HEK293 (cell line): ENCODE data around the gene TSHZ2.

ENCODE experiments used
- CTCF ChIA-PET: fragments of 350-600 bp; formaldehyde crosslinking; extraction: SDS; loops from one replicate; lab custom pipeline; 2021; ENCODE audit warnings: antibody characterized with exemption; lab: Yijun Ruan, JAX
- POLR2A ChIA-PET: fragments of 300-600 bp; formaldehyde crosslinking; extraction: SDS; loops from one replicate; lab custom pipeline; 2020; ENCODE audit warnings: antibody characterized with exemption, inconsistent platforms; lab: Yijun Ruan, JAX
- H3K27ac ChIP-seq: fragments of 200-500 bp; sonication (Bioruptor generic); 2 replicates; pipeline ENCODE4 v1.5.1; 2014; ENCODE audit warnings: low read depth, low read length, control low read depth, inconsistent platforms; ENCODE audit errors: extremely low read depth
- H3K36me3 ChIP-seq, 2 experiments: fragments of 200-500 bp in 1 of 2; sonication (Bioruptor generic) in 1 of 2; 1 replicate in 1 of 2; 2 replicates in 1 of 2; pipeline ENCODE4 v1.5.1; 2014 to 2017; ENCODE audit warnings: inconsistent platforms in 2 of 2, low read length in 2 of 2; ENCODE audit not compliant: control insufficient read depth in 2 of 2, insufficient read depth in 1 of 2
- H3K4me1 ChIP-seq: fragments of 200-500 bp; sonication (Bioruptor generic); 2 replicates; pipeline ENCODE4 v1.5.1; 2014; ENCODE audit warnings: mild to moderate bottlenecking, low read length, inconsistent platforms; ENCODE audit not compliant: control insufficient read depth, insufficient read depth
- H3K4me3 ChIP-seq: 2 replicates; pipeline ENCODE4 v1.5.1; 2011; ENCODE audit warnings: low read depth, mild to moderate bottlenecking, control low read depth, low read length, moderate library complexity
- H3K9me3 ChIP-seq: fragments of 200-500 bp; sonication (Bioruptor generic); 2 replicates; pipeline ENCODE4 v1.5.1; 2014; ENCODE audit warnings: low read depth, low read length, inconsistent platforms; ENCODE audit not compliant: control insufficient read depth, insufficient read depth
- GLI4 ChIP-seq: fragments of 450-650 bp; formaldehyde crosslinking; IDR thresholded peaks from 2 replicates; pipeline ENCODE4 v1.5.1; 2016; ENCODE audit warnings: missing biosample characterization, missing genetic modification characterization
- HOXA7 ChIP-seq: sonication (generic); formaldehyde crosslinking; IDR thresholded peaks from 2 replicates; pipeline ENCODE4 v1.8.1; 2022; ENCODE audit warnings: missing genetic modification reagents, borderline replicate concordance
- KLF1 ChIP-seq: fragments of 450-650 bp; formaldehyde crosslinking; IDR thresholded peaks from 2 replicates; pipeline ENCODE4 v1.5.1; 2016; ENCODE audit warnings: missing biosample characterization, missing genetic modification characterization
- KLF9 ChIP-seq: fragments of 450-650 bp; formaldehyde crosslinking; IDR thresholded peaks from 2 replicates; pipeline ENCODE4 v1.5.1; 2016; ENCODE audit warnings: missing biosample characterization, missing genetic modification characterization, low read depth
- WT1 ChIP-seq: fragments of 450-650 bp; formaldehyde crosslinking; IDR thresholded peaks from 2 replicates; pipeline ENCODE4 v1.5.1; 2016; ENCODE audit warnings: missing biosample characterization, missing genetic modification characterization
- ZFP41 ChIP-seq: fragments of 450-650 bp; formaldehyde crosslinking; IDR thresholded peaks from 2 replicates; pipeline ENCODE4 v1.5.1; 2016; ENCODE audit warnings: missing biosample characterization, missing genetic modification characterization, borderline replicate concordance
- ZNF132 ChIP-seq: fragments of 450-650 bp; formaldehyde crosslinking; IDR thresholded peaks from 2 replicates; pipeline ENCODE4 v1.5.1; 2017; ENCODE audit warnings: missing biosample characterization, missing genetic modification characterization, borderline replicate concordance
- ZNF146 ChIP-seq: fragments of 450-650 bp; formaldehyde crosslinking; IDR thresholded peaks from 2 replicates; pipeline ENCODE4 v1.5.1; 2016; ENCODE audit warnings: missing biosample characterization, missing genetic modification characterization
- ZNF148 ChIP-seq: fragments of 450-650 bp; formaldehyde crosslinking; IDR thresholded peaks from 2 replicates; pipeline ENCODE4 v1.5.0; 2017; ENCODE audit warnings: missing biosample characterization, missing genetic modification characterization, borderline replicate concordance
- ZNF19 ChIP-seq: fragments of 450-650 bp; formaldehyde crosslinking; IDR thresholded peaks from 2 replicates; pipeline ENCODE4; 2016; ENCODE audit warnings: missing biosample characterization, missing genetic modification characterization, low read depth
- ZNF514 ChIP-seq: fragments of 450-650 bp; formaldehyde crosslinking; IDR thresholded peaks from 2 replicates; pipeline ENCODE4 v1.5.1; 2016; ENCODE audit warnings: missing biosample characterization, missing genetic modification characterization
- ZNF560 ChIP-seq: fragments of 450-650 bp; formaldehyde crosslinking; IDR thresholded peaks from 2 replicates; pipeline ENCODE4 v1.5.1; 2017; ENCODE audit warnings: missing biosample characterization, missing genetic modification characterization, borderline replicate concordance
- ZNF639 ChIP-seq: fragments of 450-650 bp; formaldehyde crosslinking; IDR thresholded peaks from 2 replicates; pipeline ENCODE4 v1.5.1; 2016; ENCODE audit warnings: missing biosample characterization, missing genetic modification characterization
- ZNF76 ChIP-seq: fragments of 450-650 bp; formaldehyde crosslinking; IDR thresholded peaks from 2 replicates; pipeline ENCODE4; 2016; ENCODE audit warnings: low read depth, missing biosample characterization, missing genetic modification characterization, borderline replicate concordance
- ZNF785 ChIP-seq: fragments of 450-650 bp; formaldehyde crosslinking; IDR thresholded peaks from 2 replicates; pipeline ENCODE4 v1.5.1; 2016; ENCODE audit warnings: missing biosample characterization, missing genetic modification characterization
- TF ChIP-seq, protein P1 (sequence below): fragments of 450-650 bp; formaldehyde crosslinking; IDR thresholded peaks from 2 replicates; pipeline ENCODE4 v1.5.1; 2016; ENCODE audit warnings: missing biosample characterization, missing genetic modification characterization

Gene TSHZ2

DNA sequence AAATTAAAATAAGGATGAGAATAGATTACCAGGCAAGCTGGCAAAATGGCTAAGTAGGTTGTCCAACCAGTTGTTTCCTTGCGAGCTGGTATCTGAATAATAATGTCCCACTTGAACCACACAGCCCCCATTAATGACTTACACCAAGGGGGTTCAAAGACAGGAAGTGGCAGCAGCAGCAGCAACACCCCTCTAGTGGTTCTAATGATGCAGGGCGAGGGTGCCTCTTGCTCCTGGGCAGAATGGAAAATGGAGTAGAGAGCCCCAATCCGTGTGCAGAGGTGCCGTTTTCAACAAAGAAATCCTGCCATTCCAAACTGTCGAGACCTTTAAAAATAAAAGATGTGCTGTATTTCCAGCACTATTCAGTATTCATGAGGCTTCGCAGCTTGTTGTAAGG lies 218.1 kb downstream of the TSHZ2 start:
- no peaks in the 10 kb centered on the region for H3K9me3 ChIP-seq
- H3K27ac ChIP-seq: no peak overlapping the region
- CTCF ChIA-PET: interaction anchor here (0.6 kb wide), 1 partner anchor 771 kb away, joined by 3 read pairs; no protein-coding TSS in a partner anchor
- no peaks in the 10 kb centered on the region for H3K36me3 ChIP-seq
- no peaks in the 10 kb centered on the region for H3K4me1 ChIP-seq
- no peak overlapping the region for H3K4me3 ChIP-seq
- TF ChIP-seq, protein P1, sequence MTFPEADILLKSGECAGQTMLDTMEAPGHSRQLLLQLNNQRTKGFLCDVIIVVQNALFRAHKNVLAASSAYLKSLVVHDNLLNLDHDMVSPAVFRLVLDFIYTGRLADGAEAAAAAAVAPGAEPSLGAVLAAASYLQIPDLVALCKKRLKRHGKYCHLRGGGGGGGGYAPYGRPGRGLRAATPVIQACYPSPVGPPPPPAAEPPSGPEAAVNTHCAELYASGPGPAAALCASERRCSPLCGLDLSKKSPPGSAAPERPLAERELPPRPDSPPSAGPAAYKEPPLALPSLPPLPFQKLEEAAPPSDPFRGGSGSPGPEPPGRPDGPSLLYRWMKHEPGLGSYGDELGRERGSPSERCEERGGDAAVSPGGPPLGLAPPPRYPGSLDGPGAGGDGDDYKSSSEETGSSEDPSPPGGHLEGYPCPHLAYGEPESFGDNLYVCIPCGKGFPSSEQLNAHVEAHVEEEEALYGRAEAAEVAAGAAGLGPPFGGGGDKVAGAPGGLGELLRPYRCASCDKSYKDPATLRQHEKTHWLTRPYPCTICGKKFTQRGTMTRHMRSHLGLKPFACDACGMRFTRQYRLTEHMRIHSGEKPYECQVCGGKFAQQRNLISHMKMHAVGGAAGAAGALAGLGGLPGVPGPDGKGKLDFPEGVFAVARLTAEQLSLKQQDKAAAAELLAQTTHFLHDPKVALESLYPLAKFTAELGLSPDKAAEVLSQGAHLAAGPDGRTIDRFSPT (tag by site-specific recombination): no peak
- no peak for TF ChIP-seq GLI4
- no peak for TF ChIP-seq ZNF560 (tag by site-specific recombination)
- no peak for TF ChIP-seq ZNF785 (tag by site-specific recombination)
- TF ChIP-seq ZNF132 (tag by site-specific recombination): no peak
- TF ChIP-seq KLF9 (tag by site-specific recombination): no peak
- TF ChIP-seq ZNF639 (tag by site-specific recombination): no peak
- TF ChIP-seq HOXA7 (CRISPR knock-in tag): no peak
- no peak for TF ChIP-seq WT1 (tag by site-specific recombination)
- no peak for TF ChIP-seq ZNF146 (tag by site-specific recombination)
- TF ChIP-seq ZFP41: no peak
- POLR2A ChIA-PET: no interaction called here

DNA sequence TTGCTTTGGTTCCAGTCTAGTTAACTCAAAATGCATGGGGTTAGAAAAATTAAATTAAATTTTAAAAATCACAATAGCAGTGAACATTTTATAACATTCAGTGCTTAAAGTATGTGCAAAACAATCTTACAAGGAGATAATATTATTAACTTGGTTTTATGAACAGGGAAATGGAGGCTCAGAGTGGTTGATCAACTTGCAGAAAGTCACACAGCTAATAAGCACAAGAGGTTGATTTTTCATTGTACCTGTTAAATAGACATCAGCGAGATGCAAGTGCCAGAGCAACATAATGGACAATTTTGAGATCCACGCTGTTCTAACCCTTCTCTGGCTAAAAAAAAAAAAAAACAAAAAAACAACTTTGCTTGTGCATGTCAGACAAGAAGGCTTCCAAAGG lies 219.8 kb downstream of the TSHZ2 start:
- no peaks in the 10 kb centered on the region for H3K36me3 ChIP-seq
- H3K4me1 ChIP-seq: no peaks in the 10 kb centered on the region
- POLR2A ChIA-PET: interaction anchor here (0.6 kb wide), 1 partner anchor 295 kb away, joined by 3 read pairs; no protein-coding TSS in a partner anchor
- no peak for TF ChIP-seq ZNF639 (tag by site-specific recombination)
- TF ChIP-seq ZNF148: no peak
- no peak for TF ChIP-seq ZNF514
- TF ChIP-seq ZNF19 (tag by site-specific recombination): no peak
- no peak for TF ChIP-seq KLF1 (tag by site-specific recombination)
- TF ChIP-seq ZNF76: no peak
- H3K9me3 ChIP-seq: no peaks in the 10 kb centered on the region
- CTCF ChIA-PET: interaction anchor here (0.7 kb wide), 1 partner anchor 28 kb away, joined by 4 read pairs; no protein-coding TSS in a partner anchor
- no peak overlapping the region for H3K27ac ChIP-seq
- no peak overlapping the region for H3K4me3 ChIP-seq
